ENCODE measurements around the gene MCC.

- TF ChIP-seq CTCF (IDR thresholded peaks at IDR 0.05) (no peak), EZH2 (IDR thresholded peaks at IDR 0.05; ENCODE audit: borderline replicate concordance, insufficient read depth, low read depth, low read length, poor library complexity, severe bottlenecking) (no peak)
Measured at GRCh38 chr5:113237893-113238292, 250.4 kb downstream of the MCC start.

Measured in B cell (primary cell).